GM20431 (cell line): ENCODE data around the gene RCC1.
"Not testable (repeated sequence)": the region's sequence is repeated elsewhere in the genome, so short reads cannot be mapped to it uniquely, and the experiment has no call there.

Experiments used
- in situ Hi-C: fragments of 300-500 bp; cut with MseI, MboI; formaldehyde crosslinking; loops from one replicate; pipeline ENCODE4 v1.15.0; 2020; ENCODE audit warnings: low sequenced_read_pairs; ENCODE audit not compliant: unreplicated experiment

Gene RCC1

DNA sequence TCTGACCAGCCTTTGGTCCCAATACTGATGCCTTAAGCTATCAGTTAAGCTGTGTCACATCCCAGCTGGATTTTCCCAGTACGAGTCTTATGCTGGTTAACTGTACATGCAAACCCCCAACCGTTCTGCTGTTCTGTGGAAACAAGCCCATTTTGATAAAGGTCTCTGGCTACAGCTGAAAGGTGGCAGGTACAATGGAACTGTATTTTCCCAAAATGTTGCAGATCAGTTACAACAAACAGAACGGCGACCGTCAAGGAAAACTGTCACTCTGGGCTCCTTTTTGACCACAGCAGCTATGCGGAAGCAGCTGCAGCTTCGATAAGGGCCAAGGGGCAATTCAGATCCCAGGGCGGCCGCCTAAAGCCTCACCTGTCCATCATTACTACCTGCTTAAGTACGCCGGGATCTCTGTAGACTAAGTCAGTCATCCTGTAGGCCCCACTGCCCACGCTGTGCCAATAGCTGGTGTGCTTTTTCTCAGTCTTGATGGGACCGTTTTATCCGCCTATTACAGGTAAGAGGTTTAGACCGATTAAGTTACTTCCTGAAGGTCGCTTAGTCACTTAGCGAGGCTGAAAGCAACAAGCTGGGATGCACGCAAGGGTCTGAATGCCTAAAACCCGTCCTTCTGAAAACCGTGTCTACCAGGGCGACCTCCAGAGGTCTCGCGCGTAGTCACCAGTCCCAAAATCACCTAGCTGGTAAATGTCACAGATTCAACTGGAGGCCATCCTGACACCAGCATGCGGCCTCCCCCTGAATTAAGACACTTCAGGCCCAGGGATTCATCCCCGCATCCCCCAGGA lies 75.1 kb downstream of the RCC1 start:
- in situ Hi-C loops, result no loop called here

- in situ Hi-C loops, result no loop called here
Measured at GRCh38 chr1:28581531-28582247, 75.8 kb downstream of the RCC1 start.

GRCh38 chr1:28582248-28582615 lies 76.4 kb downstream of the RCC1 start:
- in situ Hi-C loops, result no loop called here

DNA sequence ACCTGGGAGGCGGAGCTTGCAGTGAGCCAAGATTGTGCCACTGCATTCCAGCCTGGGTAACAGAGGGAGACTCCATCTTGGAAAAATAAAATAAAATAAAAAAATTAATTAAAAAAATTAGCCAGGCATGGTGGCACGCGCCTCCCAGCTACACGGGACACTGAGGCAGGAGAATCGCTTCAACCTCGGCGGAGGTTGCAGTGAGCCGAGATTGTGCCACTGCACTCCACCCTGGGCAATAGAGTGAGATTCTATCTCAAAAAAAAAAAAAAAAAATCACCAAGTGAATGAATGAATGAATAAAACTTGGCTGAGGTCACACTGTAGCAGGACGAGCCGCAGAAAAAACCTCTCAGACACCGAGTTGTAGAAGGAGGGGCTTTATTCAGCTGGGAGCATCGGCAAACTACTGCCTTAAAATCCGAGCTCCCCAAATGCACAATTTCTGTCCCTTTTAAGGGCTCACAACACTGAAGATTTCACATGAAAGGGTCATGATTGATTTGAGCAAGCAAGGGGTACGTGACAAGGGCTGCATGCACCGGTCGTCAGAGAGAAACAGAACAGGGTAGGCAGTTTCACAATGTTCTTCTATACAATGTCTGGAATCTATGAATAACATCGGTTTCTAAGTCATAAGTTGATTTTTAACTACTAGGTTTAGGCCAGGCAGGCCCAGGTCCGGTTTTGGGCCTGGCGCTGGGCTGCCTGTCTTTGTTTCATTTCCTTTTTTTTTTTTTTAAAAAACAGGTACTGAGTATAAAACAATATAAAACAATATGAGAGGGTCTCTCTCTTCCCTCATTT lies 80.9 kb downstream of the RCC1 start:
- in situ Hi-C loops, result not testable (repeated sequence)
